Femur (tissue), 1 donor: ENCODE measurements around the gene C2orf49.

Source experiments
- DNase-seq: peaks from one replicate; pipeline ENCODE4 v3.0.0-alpha.2; 2017

Gene C2orf49

GRCh38 chr2:105384216-105384615 lies 46.9 kb downstream of the C2orf49 start:
- DNase-seq = peak; percentile 10

- DNase-seq = no peak
These were observed 47.5 kb downstream of the C2orf49 start for GRCh38 chr2:105384861-105385260.

DNA sequence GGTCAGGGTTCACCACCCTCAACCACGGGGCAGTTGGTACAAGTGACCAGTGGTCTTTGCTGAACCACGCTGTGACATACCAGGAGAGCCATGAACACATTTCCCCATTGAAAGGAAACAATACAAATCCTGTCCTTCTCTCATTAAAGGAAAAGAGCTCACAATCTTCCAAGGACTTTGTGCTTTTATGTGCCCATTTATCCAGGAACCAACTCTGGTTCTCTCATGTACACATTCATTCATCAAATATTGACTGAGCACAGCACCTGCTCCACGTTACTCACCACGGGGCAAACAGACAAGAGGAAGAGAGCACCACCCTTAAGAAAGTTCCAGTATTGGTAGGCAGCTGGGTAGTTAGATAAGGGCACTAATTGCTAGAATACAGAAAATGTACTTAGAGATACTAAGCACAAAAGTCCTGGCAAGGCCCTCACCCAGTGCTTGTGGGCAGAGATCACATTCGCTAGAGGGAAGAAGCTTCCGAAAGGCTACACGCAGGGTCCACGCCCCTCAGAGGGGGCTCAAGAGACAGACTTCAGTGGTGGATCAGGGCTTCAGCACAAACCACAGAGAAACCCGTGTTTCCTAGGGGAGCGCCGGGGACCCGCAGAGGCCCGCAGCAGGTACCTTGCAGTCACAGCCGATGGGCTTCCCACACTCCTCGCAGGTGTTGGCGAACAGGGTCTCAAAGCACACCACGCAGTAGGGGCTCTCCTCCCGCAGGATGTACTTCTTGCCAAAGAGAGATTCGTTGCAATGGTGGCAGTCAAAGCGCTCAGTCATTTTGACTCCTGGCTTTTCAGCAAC lies 48.6 kb downstream of the C2orf49 start:
- peak; percentile 7 for DNase-seq

- peak; percentile 5 for DNase-seq
These were observed 49.9 kb downstream of the C2orf49 start for GRCh38 chr2:105387225-105387624.

GRCh38 chr2:105388971-105389381 lies 51.6 kb downstream of the C2orf49 start:
- peak; percentile 66 for DNase-seq

DNA sequence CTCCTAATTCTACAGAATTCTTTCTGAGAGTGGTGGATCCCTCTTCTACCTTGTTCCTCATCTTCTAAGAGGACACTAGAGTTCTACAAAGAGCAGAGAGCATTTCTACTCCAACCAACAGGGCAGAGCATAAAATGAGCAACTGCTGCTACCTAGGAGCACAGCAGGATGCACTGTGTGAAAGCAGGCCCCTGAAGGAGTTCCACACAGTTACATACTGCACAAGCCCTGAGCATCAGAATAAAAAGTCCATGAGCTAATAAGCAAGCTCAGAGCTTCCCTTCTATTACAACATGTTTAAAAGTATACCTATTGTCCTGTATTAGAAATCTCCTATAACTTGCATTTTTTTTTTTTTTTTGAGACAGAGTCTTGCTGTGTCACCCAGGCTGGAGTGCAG lies 53.1 kb downstream of the C2orf49 start:
- DNase-seq = no peak

- peak; percentile 13 for DNase-seq
These were observed 53.8 kb downstream of the C2orf49 start for GRCh38 chr2:105391058-105391627.

- peak; percentile 10 for DNase-seq
These were observed 54.7 kb downstream of the C2orf49 start for GRCh38 chr2:105391763-105392662.

DNA sequence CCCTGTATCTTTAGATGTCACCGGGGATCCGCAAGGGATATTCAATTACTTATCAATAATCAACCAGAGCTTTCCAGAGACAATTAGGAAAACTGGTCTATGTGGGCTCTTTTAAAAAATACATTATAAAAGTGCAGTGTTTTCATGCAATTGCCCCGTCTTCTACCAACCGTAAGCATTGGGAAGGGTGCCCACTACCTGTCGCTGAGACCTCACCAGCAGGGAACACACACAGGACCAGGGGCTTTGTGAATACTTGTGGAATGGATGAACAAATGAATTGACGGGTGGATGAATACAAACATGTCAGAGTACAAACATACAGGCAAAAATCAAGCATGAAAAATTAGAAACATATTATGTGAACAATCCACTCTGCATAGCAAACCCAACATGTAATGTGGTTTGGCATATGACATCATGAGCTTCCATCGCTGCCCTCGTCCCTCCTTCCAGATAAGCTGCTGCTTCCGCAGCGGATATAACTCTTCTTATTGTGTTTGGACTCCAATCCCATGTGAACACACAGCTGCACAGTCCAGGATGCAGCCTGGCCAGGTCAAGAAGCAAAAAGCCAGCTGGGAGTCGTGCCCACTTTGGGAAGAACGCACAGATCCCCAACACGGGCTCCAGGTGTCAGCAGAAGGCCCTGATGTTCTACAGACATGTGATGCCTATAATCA lies 56.2 kb downstream of the C2orf49 start:
- DNase-seq = peak; percentile 61

DNA sequence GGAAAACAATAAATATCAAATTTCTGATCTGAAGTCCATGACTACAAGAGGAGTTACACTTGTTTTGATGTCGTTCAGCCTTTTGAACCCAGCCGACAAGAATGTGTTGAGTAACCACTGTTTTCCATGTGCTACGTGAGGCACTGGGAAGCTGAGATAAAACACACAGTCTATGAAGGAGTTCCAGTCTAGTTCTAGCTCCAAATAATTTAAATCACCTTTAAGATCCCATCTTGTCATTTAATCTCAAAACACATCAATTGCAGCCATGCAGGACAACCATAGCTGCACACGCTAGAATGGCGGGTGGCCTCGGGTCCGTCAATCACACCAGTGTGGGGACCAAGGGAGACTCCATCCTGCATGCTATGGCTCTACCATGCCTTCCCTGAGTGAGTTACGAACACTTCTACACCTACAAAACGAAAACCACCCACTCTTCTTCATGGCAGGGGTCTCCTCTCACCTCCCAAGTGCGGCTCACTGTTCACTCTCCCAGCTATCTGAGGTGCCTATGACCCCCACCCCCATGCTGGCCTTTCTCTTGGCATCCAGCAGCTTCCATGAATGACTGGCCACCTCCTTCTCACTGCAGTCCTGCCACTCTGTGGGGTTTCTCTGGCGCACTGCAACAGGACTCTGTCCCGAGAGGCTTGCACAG lies 57.7 kb downstream of the C2orf49 start:
- DNase-seq = no peak

DNA sequence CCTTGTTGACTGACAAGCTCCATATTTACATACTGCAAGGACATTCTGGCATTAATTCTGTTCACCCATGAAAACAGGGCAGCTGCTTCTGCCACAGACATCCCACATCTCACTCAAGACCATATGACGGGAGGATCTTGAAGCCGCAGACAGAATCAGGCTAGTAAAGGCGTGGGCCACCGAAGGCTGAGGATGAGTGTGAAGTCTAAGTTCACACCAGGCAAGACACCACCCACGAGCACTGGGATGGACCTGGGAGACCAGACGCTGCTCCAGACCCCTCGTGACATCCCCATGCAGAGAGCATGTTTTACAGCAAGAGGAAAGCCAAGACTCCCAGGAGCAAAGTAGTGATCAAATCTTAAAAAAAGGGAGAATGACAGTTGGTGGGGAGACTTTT lies 58.4 kb downstream of the C2orf49 start:
- no peak for DNase-seq

DNA sequence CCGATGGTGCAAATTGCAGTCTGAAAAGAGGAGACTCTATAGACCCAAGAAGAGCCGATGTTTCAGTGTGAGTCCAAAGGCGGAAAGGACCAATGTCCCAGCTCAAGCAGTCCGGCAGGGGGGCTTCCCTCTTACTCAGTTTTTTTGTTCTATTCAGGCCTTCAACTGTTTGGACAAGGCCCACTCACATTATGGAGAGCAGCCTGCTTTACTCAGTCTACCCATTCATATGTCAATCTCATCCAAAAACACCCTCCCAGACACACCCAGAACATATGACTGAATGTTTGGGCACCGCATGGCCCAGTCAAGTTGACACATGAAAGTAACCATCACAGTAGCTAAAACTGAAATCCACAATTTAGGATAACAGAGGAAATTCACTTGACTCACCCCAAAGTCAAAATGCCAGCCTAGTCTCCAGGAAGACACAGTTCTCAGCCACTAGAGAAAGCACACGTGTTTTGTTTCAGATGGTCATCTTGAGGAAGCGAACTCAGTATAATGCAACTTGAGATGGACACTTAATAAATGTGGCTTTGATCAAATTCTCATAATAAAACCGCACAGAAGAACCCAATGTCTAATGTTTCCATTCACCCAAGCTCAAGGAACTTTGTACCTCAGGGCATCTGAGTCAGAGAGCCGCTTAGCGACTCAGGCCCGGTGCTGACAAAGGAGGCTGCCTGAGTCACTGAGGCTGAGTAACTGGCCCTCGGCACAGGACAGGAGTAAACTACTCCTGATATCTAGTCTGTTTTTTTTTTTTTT lies 59.1 kb downstream of the C2orf49 start:
- no peak for DNase-seq

GRCh38 chr2:105397025-105397722 lies 59.8 kb downstream of the C2orf49 start:
- no peak for DNase-seq

- DNase-seq = no peak
These were observed 60.6 kb downstream of the C2orf49 start for GRCh38 chr2:105397953-105398335.

DNA sequence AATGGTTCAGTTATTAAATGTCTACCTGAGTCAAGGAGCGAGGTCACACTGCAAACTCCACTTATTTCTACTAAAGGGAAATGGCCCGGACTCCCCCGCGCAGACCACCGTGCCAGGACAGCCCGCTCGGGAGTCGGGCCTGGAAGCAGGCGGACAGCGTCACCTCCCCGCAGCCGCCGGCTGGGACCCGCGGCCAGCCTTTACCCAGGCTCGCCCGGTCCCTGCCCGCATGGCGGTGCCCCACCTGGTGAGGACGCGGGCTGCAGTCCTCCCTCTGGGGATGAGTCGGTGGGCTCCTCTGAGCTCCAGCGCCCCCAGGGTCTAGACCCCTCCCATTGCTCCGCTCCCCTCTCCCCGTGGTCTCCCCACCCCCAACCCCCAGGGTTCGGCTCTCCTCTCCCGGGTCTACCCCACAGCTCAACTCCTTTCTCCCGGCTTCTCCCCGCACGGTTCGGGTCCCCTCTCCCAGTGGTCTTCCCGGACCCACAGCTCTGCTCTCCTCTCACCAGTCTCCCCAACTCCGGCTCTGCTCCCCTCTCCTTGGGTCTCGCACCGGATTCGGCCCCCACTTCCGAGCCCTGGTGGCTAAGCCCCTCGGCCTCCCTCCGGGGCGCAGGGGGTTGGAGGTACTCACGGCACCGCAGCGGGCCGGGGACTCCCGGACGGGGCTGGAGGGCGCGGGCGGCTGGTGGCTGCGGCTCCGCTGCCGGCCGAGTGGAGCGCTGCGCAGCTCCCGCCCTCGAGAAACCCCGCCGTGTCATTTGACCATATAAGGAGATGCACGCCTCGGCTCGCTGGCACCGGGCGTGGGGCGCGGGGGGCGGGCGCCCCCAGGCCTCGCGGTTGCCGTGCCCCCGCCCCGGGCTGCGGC lies 61.2 kb downstream of the C2orf49 start, which contains the start of gene FHL2:
TSS of gene FHL2 (minus strand) at position 716 of the 871 bp plus-strand sequence. CDS start 12,535 bp downstream, outside the sequence.
- DNase-seq = peak; percentile 86
